ENCODE data around the gene CCR9.
A peak's percentile ranks its signal among the peaks of the same experiment; 100 is the strongest.
"Not testable (repeated sequence)": the region's sequence is repeated elsewhere in the genome, so short reads cannot be mapped to it uniquely, and the experiment has no call there.

CCR9 gene

GRCh38 chr3:45885979-45886705 lies at the start of gene CCR9:
Gene CCR9, plus strand, starts transcription at chr3:45886543. Its CDS starts 8,391 bp downstream, at chr3:45894934.
- no peak for DNase-seq (ENCODE audit: low read depth, low spot score)

- DNase-seq (ENCODE audit: low read depth, low spot score): no peak
These were observed 47.9 kb upstream of the CCR9 start for GRCh38 chr3:45838466-45838865.

- DNase-seq (ENCODE audit: low read depth, low spot score): no peak
These were observed 45.0 kb upstream of the CCR9 start for GRCh38 chr3:45841420-45841756.

- DNase-seq (ENCODE audit: low read depth, low spot score): peak; percentile 97
These were observed 44.4 kb upstream of the CCR9 start, which contains the start of gene LZTFL1 for GRCh38 chr3:45841757-45842491. Gene LZTFL1, minus strand, starts transcription at chr3:45842119. Its CDS starts 128 bp downstream, at chr3:45841991.

- DNase-seq (ENCODE audit: low read depth, low spot score): no peak
These were observed 43.3 kb upstream of the CCR9 start for GRCh38 chr3:45842851-45843625.

- DNase-seq (ENCODE audit: low read depth, low spot score): no peak
These were observed 41.7 kb upstream of the CCR9 start for GRCh38 chr3:45844616-45845015.

- DNase-seq (ENCODE audit: low read depth, low spot score): no peak
These were observed 38.0 kb upstream of the CCR9 start for GRCh38 chr3:45848392-45848791.

- DNase-seq (ENCODE audit: low read depth, low spot score): no peak
These were observed 33.5 kb upstream of the CCR9 start for GRCh38 chr3:45852828-45853227.

- DNase-seq (ENCODE audit: low read depth, low spot score): not testable (repeated sequence)
These were observed 30.0 kb upstream of the CCR9 start for GRCh38 chr3:45856323-45856722.

GRCh38 chr3:45857024-45857423 lies 29.3 kb upstream of the CCR9 start:
- DNase-seq (ENCODE audit: low read depth, low spot score): not testable (repeated sequence)

GRCh38 chr3:45858809-45859543 lies 27.4 kb upstream of the CCR9 start:
- no peak for DNase-seq (ENCODE audit: low read depth, low spot score)

- no peak for DNase-seq (ENCODE audit: low read depth, low spot score)
These were observed 25.9 kb upstream of the CCR9 start for GRCh38 chr3:45860481-45860880.

GRCh38 chr3:45861043-45861719 lies 25.2 kb upstream of the CCR9 start:
- no peak for DNase-seq (ENCODE audit: low read depth, low spot score)

- no peak for DNase-seq (ENCODE audit: low read depth, low spot score)
These were observed 21.4 kb upstream of the CCR9 start for GRCh38 chr3:45864760-45865519.

GRCh38 chr3:45865563-45865962 lies 20.8 kb upstream of the CCR9 start:
- no peak for DNase-seq (ENCODE audit: low read depth, low spot score)

GRCh38 chr3:45868213-45868612 lies 18.1 kb upstream of the CCR9 start:
- DNase-seq (ENCODE audit: low read depth, low spot score): no peak

GRCh38 chr3:45868650-45869049 lies 17.7 kb upstream of the CCR9 start:
- DNase-seq (ENCODE audit: low read depth, low spot score): no peak

GRCh38 chr3:45869638-45870037 lies 16.7 kb upstream of the CCR9 start:
- no peak for DNase-seq (ENCODE audit: low read depth, low spot score)

GRCh38 chr3:45870099-45870498 lies 16.2 kb upstream of the CCR9 start:
- DNase-seq (ENCODE audit: low read depth, low spot score): no peak

GRCh38 chr3:45871780-45872179 lies 14.6 kb upstream of the CCR9 start:
- DNase-seq (ENCODE audit: low read depth, low spot score): no peak
